ENCODE data around the gene FGD4. TPM values are rescaled to one million over a fixed set of nuclear protein-coding genes. Genes with fewer than 3 reads are reported as not detected.

Gene FGD4
- total and polyA plus RNA-seq, 2 of the 4 experiments (the other 2 are of a cell fraction), result 2.1 to 8.8 TPM

- H3K56ac ChIP-seq (ENCODE audit: extremely low read depth, insufficient read depth, low read length), result no peak overlapping the region
- H2BK5ac ChIP-seq (ENCODE audit: low read depth, low read length, poor library complexity, severe bottlenecking), result no peak overlapping the region
- H4K5ac ChIP-seq (ENCODE audit: low read depth, low read length), result no peak overlapping the region
- DNase-seq (no peak), ATAC-seq (ENCODE audit: low read depth) (no peak)
- 89% methylated on average over 4 of the region's 4 CpGs; no CpG with 5 or more reads in 1 of the 2 experiments for WGBS, 2 experiments (ENCODE audit: extremely low coverage in 2 of 2, insufficient read length in 1 of 2)
- no peak overlapping the region for H2BK15ac ChIP-seq (ENCODE audit: low read depth, low read length)
- no peak overlapping the region for H3K4me3 ChIP-seq (ENCODE audit: insufficient read depth, low read depth, low read length)
- no peaks in the 10 kb centered on the region for H3K9me1 ChIP-seq (ENCODE audit: insufficient read depth, low read length)
- H4K8ac ChIP-seq (ENCODE audit: low read depth in 2 of 2, low read length in 2 of 2), result no peak overlapping the region
- POLR2A ChIA-PET (ENCODE audit: unreplicated experiment), result no interaction called here
- intact Hi-C loops (cut with micrococcal nuclease), result no loop called here
- in situ Hi-C loops (cut with MboI; ENCODE audit: low sequenced_read_pairs), result no loop called here
- no peak overlapping the region for H4K91ac ChIP-seq (ENCODE audit: insufficient read depth, low read depth, low read length)
- H3K14ac ChIP-seq (replicated peaks; ENCODE audit: low read depth, low read length), result no peak overlapping the region
- H3K36me3 ChIP-seq (ENCODE audit: control insufficient read depth, insufficient read depth, low read length), result peaks cover 20% of the 10 kb centered on the region; the same call in 1 of the 2 replicates
- no TSS peak for BruUV-seq (replicated peaks)
- no peak for TF ChIP-seq RFX5 (IDR thresholded peaks at IDR 0.05; ENCODE audit: low read depth, low read length)
- no peak for TF ChIP-seq SMC3 (IDR thresholded peaks at IDR 0.05; ENCODE audit: low read depth, low read length)
- H3K4ac ChIP-seq (ENCODE audit: low read depth, low read length), result no peak overlapping the region
- no peak overlapping the region for H3K4me2 ChIP-seq (ENCODE audit: low read depth, low read length)
- H2BK20ac ChIP-seq (ENCODE audit: low read depth, low read length), result no peak overlapping the region
- H3K79me1 ChIP-seq (ENCODE audit: low read depth in 1 of 2, low read length in 2 of 2), result no peaks in the 10 kb centered on the region
- H3K27me3 ChIP-seq (ENCODE audit: control insufficient read depth, insufficient read depth, low read length), result no peaks in the 10 kb centered on the region
- H2AK5ac ChIP-seq (ENCODE audit: low read depth, low read length), result no peak overlapping the region
- H2AFZ ChIP-seq (replicated peaks; ENCODE audit: low read length, poor library complexity), result no peak overlapping the region
- H2AK9ac ChIP-seq (replicated peaks; ENCODE audit: low read depth, low read length, poor library complexity), result no peak overlapping the region
- H3K27ac ChIP-seq (ENCODE audit: insufficient read depth, low read length), result no peak overlapping the region
- no peak overlapping the region for H3K23ac ChIP-seq (ENCODE audit: low read depth, low read length)
- no peaks in the 10 kb centered on the region for H4K20me1 ChIP-seq (ENCODE audit: insufficient read depth, low read length)
- CTCF ChIA-PET, result no interaction called here
- no peak overlapping the region for H3K9ac ChIP-seq (ENCODE audit: low read depth, low read length)
- no peaks in the 10 kb centered on the region for H3K4me1 ChIP-seq (ENCODE audit: control insufficient read depth, insufficient read depth, low read length)
- H3K9me3 ChIP-seq (ENCODE audit: control insufficient read depth, insufficient read depth, low read length), result no peaks in the 10 kb centered on the region
- no peak overlapping the region for H3K18ac ChIP-seq (ENCODE audit: low read depth, low read length)
- dilution Hi-C loops (cut with HindIII; ENCODE audit: low sequenced_read_pairs, unreplicated experiment), result no loop called here
- no peak overlapping the region for H2BK120ac ChIP-seq (ENCODE audit: low read depth, low read length)
Measured at GRCh38 chr12:32627976-32628375, 228.6 kb downstream of the FGD4 start.

Measured in IMR-90 (cell line).